GM23338 (cell line): ENCODE measurements around the gene SNX32.
A peak's percentile ranks its signal among the peaks of the same experiment; 100 is the strongest.

Experiments
- CREB1 ChIP-seq: fragments of 250-450 bp; sonication (Bioruptor Pico); IDR thresholded peaks from 2 replicates; pipeline ENCODE4 v1.5.0; 2020; ENCODE audit warnings: low read depth, mild to moderate bottlenecking, moderate library complexity
- EZH2 ChIP-seq: fragments of 200-600 bp; sonication (generic); IDR thresholded peaks from one replicate; pipeline ENCODE4 v1.8.0; 2017; ENCODE audit warnings: antibody characterized with exemption, mild to moderate bottlenecking, low read depth; ENCODE audit not compliant: unreplicated experiment
- EZH2phosphoT487 ChIP-seq: fragments of 200-600 bp; sonication (generic); IDR thresholded peaks from one replicate; pipeline ENCODE4 v1.8.1; 2018; ENCODE audit warnings: antibody characterized with exemption; ENCODE audit not compliant: unreplicated experiment
- JUNB ChIP-seq: IDR thresholded peaks from one replicate; pipeline ENCODE4 v1.6.1; 2016; ENCODE audit warnings: antibody characterized with exemption; ENCODE audit not compliant: unreplicated experiment
- POLR2AphosphoS5 ChIP-seq: IDR thresholded peaks from 2 replicates; pipeline ENCODE4 v1.6.1; 2016; ENCODE audit warnings: antibody characterized with exemption, low read depth
- REST ChIP-seq: IDR thresholded peaks from one replicate; pipeline ENCODE4 v1.6.1; 2018; ENCODE audit warnings: antibody characterized with exemption; ENCODE audit not compliant: unreplicated experiment
- STAT1 ChIP-seq: IDR thresholded peaks from one replicate; pipeline ENCODE4 v1.6.1; 2016; ENCODE audit warnings: antibody characterized with exemption; ENCODE audit not compliant: unreplicated experiment
- ZNF114 ChIP-seq: fragments of 250-450 bp; sonication (Bioruptor Pico); IDR thresholded peaks from 2 replicates; pipeline ENCODE4 v1.5.0; 2020; ENCODE audit warnings: mild to moderate bottlenecking, moderate library complexity
- ZNF331 ChIP-seq: fragments of 250-450 bp; sonication (Bioruptor Pico); IDR thresholded peaks from 2 replicates; pipeline ENCODE4 v1.5.0; 2020; ENCODE audit warnings: low read depth, mild to moderate bottlenecking, moderate library complexity
- TF ChIP-seq, protein P1 (sequence below), 2 experiments: fragments of 200-600 bp in 1 of 2; sonication (generic) in 1 of 2; conservative IDR thresholded peaks; 2 replicates each; pipeline versions ENCODE4 v1.5.1 to v1.6.1; 2016 to 2017; ENCODE audit warnings: antibody characterized with exemption in 2 of 2, low read depth in 2 of 2, mild to moderate bottlenecking in 2 of 2, moderate library complexity in 1 of 2
- TF ChIP-seq, protein P2 (sequence below): fragments of 250-450 bp; sonication (Bioruptor Pico); IDR thresholded peaks from 2 replicates; pipeline ENCODE4 v1.5.0; 2020; ENCODE audit warnings: mild to moderate bottlenecking, moderate library complexity

- TF ChIP-seq, protein P1, sequence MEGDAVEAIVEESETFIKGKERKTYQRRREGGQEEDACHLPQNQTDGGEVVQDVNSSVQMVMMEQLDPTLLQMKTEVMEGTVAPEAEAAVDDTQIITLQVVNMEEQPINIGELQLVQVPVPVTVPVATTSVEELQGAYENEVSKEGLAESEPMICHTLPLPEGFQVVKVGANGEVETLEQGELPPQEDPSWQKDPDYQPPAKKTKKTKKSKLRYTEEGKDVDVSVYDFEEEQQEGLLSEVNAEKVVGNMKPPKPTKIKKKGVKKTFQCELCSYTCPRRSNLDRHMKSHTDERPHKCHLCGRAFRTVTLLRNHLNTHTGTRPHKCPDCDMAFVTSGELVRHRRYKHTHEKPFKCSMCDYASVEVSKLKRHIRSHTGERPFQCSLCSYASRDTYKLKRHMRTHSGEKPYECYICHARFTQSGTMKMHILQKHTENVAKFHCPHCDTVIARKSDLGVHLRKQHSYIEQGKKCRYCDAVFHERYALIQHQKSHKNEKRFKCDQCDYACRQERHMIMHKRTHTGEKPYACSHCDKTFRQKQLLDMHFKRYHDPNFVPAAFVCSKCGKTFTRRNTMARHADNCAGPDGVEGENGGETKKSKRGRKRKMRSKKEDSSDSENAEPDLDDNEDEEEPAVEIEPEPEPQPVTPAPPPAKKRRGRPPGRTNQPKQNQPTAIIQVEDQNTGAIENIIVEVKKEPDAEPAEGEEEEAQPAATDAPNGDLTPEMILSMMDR (conservative IDR thresholded peaks at IDR 0.05; ENCODE audit: low read depth in 2 of 2), result peak; percentile 58 to 63
- TF ChIP-seq REST (no peak), POLR2AphosphoS5 (peak; percentile 95), EZH2phosphoT487 (no peak), CREB1 (CRISPR knock-in tag) (peak; percentile 91), EZH2 (no peak), JUNB (no peak), ZNF331 (CRISPR knock-in tag) (no peak), ZNF114 (CRISPR knock-in tag) (no peak), STAT1 (no peak)
- TF ChIP-seq, protein P2, sequence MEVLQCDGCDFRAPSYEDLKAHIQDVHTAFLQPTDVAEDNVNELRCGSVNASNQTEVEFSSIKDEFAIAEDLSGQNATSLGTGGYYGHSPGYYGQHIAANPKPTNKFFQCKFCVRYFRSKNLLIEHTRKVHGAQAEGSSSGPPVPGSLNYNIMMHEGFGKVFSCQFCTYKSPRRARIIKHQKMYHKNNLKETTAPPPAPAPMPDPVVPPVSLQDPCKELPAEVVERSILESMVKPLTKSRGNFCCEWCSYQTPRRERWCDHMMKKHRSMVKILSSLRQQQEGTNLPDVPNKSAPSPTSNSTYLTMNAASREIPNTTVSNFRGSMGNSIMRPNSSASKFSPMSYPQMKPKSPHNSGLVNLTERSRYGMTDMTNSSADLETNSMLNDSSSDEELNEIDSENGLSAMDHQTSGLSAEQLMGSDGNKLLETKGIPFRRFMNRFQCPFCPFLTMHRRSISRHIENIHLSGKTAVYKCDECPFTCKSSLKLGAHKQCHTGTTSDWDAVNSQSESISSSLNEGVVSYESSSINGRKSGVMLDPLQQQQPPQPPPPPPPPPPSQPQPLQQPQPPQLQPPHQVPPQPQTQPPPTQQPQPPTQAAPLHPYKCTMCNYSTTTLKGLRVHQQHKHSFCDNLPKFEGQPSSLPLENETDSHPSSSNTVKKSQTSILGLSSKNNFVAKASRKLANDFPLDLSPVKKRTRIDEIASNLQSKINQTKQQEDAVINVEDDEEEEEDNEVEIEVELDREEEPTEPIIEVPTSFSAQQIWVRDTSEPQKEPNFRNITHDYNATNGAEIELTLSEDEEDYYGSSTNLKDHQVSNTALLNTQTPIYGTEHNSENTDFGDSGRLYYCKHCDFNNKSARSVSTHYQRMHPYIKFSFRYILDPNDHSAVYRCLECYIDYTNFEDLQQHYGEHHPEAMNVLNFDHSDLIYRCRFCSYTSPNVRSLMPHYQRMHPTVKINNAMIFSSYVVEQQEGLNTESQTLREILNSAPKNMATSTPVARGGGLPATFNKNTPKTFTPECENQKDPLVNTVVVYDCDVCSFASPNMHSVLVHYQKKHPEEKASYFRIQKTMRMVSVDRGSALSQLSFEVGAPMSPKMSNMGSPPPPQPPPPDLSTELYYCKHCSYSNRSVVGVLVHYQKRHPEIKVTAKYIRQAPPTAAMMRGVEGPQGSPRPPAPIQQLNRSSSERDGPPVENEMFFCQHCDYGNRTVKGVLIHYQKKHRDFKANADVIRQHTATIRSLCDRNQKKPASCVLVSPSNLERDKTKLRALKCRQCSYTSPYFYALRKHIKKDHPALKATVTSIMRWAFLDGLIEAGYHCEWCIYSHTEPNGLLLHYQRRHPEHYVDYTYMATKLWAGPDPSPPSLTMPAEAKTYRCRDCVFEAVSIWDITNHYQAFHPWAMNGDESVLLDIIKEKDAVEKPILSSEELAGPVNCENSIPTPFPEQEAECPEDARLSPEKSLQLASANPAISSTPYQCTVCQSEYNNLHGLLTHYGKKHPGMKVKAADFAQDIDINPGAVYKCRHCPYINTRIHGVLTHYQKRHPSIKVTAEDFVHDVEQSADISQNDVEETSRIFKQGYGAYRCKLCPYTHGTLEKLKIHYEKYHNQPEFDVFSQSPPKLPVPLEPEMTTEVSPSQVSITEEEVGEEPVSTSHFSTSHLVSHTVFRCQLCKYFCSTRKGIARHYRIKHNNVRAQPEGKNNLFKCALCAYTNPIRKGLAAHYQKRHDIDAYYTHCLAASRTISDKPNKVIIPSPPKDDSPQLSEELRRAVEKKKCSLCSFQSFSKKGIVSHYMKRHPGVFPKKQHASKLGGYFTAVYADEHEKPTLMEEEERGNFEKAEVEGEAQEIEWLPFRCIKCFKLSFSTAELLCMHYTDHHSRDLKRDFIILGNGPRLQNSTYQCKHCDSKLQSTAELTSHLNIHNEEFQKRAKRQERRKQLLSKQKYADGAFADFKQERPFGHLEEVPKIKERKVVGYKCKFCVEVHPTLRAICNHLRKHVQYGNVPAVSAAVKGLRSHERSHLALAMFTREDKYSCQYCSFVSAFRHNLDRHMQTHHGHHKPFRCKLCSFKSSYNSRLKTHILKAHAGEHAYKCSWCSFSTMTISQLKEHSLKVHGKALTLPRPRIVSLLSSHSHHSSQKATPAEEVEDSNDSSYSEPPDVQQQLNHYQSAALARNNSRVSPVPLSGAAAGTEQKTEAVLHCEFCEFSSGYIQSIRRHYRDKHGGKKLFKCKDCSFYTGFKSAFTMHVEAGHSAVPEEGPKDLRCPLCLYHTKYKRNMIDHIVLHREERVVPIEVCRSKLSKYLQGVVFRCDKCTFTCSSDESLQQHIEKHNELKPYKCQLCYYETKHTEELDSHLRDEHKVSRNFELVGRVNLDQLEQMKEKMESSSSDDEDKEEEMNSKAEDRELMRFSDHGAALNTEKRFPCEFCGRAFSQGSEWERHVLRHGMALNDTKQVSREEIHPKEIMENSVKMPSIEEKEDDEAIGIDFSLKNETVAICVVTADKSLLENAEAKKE (CRISPR knock-in tag), result no peak
Measured at GRCh38 chr11:65888163-65888814, 54.5 kb downstream of the SNX32 start, which contains the start of gene FIBP.
